ENCODE data around the gene TMEM86A.

GRCh38 chr11:18731949-18732821 is 33.6 kb downstream of the TMEM86A start:
- TF ChIP-seq CTCF (IDR thresholded peaks at IDR 0.05) (peak; percentile 97), ZFX (IDR thresholded peaks at IDR 0.05; ENCODE audit: borderline replicate concordance) (no peak)

Data from 22Rv1 (cell line).